ENCODE results near the gene CTDP1.

CTDP1 gene

GRCh38 chr18:79698668-79699335 is 19.2 kb downstream of the CTDP1 start:
- Histone ChIP-seq H3K27me3 (no peaks in the 10 kb centered on the region), H3K9me3 (no peaks in the 10 kb centered on the region), H3K4me1 (ENCODE audit: control insufficient read depth in 1 of 2, insufficient read depth in 1 of 2, low read depth in 1 of 2, low read length in 1 of 2) (no peaks in the 10 kb centered on the region), H3K36me3 (peaks cover 79% of the 10 kb centered on the region), H3K27ac (no peak overlapping the region), H3K4me3 (ENCODE audit: low read depth in 1 of 2, low read length in 1 of 2) (no peak overlapping the region)
- TF ChIP-seq CTCF (IDR thresholded peaks at IDR 0.05), result no peak

- Histone ChIP-seq H3K27ac (no peak overlapping the region), H3K4me1 (ENCODE audit: control insufficient read depth in 1 of 2, insufficient read depth in 1 of 2, low read depth in 1 of 2, low read length in 1 of 2) (no peaks in the 10 kb centered on the region), H3K9me3 (no peaks in the 10 kb centered on the region), H3K27me3 (no peaks in the 10 kb centered on the region), H3K4me3 (ENCODE audit: low read depth in 1 of 2, low read length in 1 of 2) (no peak overlapping the region), H3K36me3 (peaks cover 88% of the 10 kb centered on the region)
- no peak for TF ChIP-seq CTCF (IDR thresholded peaks at IDR 0.05)
Measured at GRCh38 chr18:79699653-79700052, 20.1 kb downstream of the CTDP1 start.

GRCh38 chr18:79702906-79703305 is 23.3 kb downstream of the CTDP1 start:
- no peak overlapping the region for H3K4me3 ChIP-seq (ENCODE audit: low read depth in 1 of 2, low read length in 1 of 2)
- no peak overlapping the region for H3K27ac ChIP-seq
- no peaks in the 10 kb centered on the region for H3K4me1 ChIP-seq (ENCODE audit: control insufficient read depth in 1 of 2, insufficient read depth in 1 of 2, low read depth in 1 of 2, low read length in 1 of 2)
- H3K36me3 ChIP-seq, result peaks cover 88% of the 10 kb centered on the region
- H3K27me3 ChIP-seq, result no peaks in the 10 kb centered on the region
- H3K9me3 ChIP-seq, result no peaks in the 10 kb centered on the region
- no peak for TF ChIP-seq CTCF (IDR thresholded peaks at IDR 0.05)

DNA sequence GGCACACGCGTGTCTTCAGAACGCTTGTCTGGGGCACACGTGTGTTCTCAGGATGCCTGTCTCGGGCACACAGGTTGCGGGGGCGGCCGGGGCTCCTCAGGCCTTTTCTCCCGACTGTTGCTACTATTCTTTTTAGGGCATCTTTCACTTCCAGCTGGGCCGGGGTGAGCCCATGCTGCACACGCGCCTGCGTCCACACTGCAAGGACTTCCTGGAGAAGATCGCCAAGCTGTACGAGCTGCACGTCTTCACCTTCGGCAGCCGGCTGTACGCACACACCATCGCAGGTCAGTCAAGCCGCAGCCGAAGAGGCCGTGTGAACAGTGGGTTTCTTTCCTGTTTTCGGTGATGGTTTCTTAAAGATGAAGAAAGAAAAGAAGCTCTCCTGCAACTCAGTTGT is 25.0 kb downstream of the CTDP1 start:
- no peak for TF ChIP-seq CTCF (IDR thresholded peaks at IDR 0.05)
- Histone ChIP-seq H3K36me3 (peaks cover 85% of the 10 kb centered on the region), H3K27me3 (no peaks in the 10 kb centered on the region)

GRCh38 chr18:79705272-79705671 is 25.7 kb downstream of the CTDP1 start:
- no peaks in the 10 kb centered on the region for H3K27me3 ChIP-seq
- no peaks in the 10 kb centered on the region for H3K9me3 ChIP-seq
- no peak overlapping the region for H3K27ac ChIP-seq
- peaks cover 85% of the 10 kb centered on the region for H3K36me3 ChIP-seq
- TF ChIP-seq CTCF (IDR thresholded peaks at IDR 0.05), result no peak
- no peak overlapping the region for H3K4me3 ChIP-seq (ENCODE audit: low read depth in 1 of 2, low read length in 1 of 2)
- no peaks in the 10 kb centered on the region for H3K4me1 ChIP-seq (ENCODE audit: control insufficient read depth in 1 of 2, insufficient read depth in 1 of 2, low read depth in 1 of 2, low read length in 1 of 2)

More for the DNA sequence above, 25.0 kb downstream of the CTDP1 start:
- Histone ChIP-seq H3K4me1 (ENCODE audit: control insufficient read depth in 1 of 2, insufficient read depth in 1 of 2, low read depth in 1 of 2, low read length in 1 of 2) (no peaks in the 10 kb centered on the region), H3K27ac (no peak overlapping the region), H3K4me3 (ENCODE audit: low read depth in 1 of 2, low read length in 1 of 2) (no peak overlapping the region), H3K9me3 (no peaks in the 10 kb centered on the region)

Data from neutrophil (primary cell).